Subcutaneous adipose tissue (tissue), 4 donors: ENCODE measurements around the gene USP49. TPM values are rescaled to one million over a fixed set of nuclear protein-coding genes. Genes with fewer than 3 reads are reported as not detected.

Experiments
- total RNA-seq, 4 donors: library from RNA; depleted of rRNA; stranded (reverse); fragments of >200 nt; gene quantifications; one replicate each; pipeline ENCODE4 v1.1.0, GENCODE V29; 2016
- TF ChIP-seq, protein P1 (sequence below): fragments of 450-650 bp; IDR thresholded peaks from one replicate; pipeline ENCODE4 v1.5.1; 2016; ENCODE audit warnings: low read depth, mild to moderate bottlenecking, control low read depth, antibody characterized with exemption, moderate library complexity

USP49 gene
- total RNA-seq, 4 donors from 2014 or later, result 4.1 to 7.8 (median 5.7) TPM

DNA sequence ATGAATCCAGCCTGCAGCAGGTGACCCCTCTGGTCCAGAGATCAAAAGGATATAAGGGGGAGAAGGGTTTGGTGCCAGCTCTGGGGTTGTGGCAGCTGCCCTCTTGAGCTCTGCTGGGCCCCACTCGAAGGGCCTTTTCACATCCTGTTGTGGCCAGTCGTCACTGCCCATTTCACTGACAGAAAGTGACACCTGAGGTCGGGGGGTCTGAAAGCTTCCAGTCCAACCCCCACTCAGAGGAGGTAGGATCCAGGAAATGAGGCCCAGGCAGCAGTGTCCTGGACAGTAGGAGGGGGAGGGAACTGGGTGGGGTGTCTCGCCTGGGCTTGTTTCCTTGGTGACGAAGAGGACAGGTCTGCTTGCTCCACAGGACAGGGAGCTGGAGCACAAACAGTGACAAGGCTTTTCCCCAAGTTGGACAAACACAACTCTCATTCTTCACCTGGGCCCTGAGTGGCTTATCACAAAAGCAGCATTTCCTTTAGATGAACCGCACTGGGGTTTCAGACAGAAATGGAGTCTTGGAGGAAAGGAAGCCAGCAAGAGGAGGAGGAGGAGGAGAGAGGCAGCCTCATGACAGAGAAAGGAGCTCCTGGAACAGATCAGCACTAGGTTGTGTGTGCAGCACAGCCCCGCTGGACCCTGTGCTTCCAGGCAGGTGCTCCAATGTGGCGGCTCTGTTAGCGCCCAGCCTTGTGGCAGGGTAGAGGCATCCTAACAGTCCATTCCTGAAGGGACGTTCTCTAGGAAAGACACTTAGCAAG lies 126.4 kb downstream of the USP49 start:
- TF ChIP-seq, protein P1, sequence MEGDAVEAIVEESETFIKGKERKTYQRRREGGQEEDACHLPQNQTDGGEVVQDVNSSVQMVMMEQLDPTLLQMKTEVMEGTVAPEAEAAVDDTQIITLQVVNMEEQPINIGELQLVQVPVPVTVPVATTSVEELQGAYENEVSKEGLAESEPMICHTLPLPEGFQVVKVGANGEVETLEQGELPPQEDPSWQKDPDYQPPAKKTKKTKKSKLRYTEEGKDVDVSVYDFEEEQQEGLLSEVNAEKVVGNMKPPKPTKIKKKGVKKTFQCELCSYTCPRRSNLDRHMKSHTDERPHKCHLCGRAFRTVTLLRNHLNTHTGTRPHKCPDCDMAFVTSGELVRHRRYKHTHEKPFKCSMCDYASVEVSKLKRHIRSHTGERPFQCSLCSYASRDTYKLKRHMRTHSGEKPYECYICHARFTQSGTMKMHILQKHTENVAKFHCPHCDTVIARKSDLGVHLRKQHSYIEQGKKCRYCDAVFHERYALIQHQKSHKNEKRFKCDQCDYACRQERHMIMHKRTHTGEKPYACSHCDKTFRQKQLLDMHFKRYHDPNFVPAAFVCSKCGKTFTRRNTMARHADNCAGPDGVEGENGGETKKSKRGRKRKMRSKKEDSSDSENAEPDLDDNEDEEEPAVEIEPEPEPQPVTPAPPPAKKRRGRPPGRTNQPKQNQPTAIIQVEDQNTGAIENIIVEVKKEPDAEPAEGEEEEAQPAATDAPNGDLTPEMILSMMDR, result no peak

DNA sequence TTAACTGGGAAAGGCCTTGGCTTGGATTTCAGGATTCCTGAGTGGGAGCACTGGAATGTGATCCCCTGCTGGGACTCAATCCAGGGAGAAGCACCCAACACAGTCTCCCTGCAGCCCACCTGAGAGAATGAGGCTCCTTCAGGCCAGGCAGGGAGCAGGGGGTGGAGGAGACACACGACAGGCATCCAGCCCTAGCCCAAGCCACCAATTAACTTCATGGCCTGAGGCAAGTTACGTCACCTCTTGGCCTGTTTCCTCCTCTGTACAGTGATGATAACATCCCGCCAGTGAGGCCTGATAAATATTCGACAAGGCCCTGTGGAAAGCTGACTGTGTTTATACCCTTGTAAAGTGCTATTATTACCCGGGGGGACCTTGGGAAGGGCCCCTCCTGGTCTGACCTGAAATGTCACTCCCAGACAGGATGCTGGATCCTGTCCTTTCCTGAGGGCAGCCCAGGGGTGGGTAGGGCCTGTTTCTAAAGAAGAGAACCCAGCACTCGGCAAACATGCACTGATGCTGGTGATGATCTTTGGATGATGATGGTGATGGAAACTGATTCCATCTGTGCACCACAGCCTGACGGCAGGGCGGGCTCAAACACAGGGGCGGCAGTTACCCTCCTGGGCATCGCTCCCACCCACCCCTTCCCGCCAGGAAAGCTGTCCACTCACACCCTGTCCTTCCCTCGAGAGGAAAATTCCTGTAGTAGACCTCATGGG lies 127.9 kb downstream of the USP49 start:
- TF ChIP-seq, protein P1, result no peak

DNA sequence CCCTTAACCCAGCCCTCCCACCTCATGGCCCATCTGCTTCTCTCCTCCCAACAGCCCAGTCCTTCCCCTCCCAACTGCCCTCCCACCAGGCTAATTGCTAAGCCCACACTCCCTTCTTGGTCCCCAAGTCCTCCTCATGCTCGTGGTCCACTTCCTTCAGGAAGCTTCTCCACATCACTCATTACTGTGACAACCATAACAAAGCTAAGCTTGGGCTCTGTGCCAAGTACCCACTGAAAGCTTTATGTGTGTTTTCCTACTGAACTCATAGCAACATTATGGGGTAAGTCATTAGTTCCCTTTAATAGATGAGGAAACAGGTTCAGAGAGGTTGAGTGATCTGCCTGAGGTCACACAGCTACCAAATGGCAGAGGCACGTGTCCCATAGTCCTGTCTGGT lies 131.7 kb downstream of the USP49 start:
- TF ChIP-seq, protein P1, result no peak

DNA sequence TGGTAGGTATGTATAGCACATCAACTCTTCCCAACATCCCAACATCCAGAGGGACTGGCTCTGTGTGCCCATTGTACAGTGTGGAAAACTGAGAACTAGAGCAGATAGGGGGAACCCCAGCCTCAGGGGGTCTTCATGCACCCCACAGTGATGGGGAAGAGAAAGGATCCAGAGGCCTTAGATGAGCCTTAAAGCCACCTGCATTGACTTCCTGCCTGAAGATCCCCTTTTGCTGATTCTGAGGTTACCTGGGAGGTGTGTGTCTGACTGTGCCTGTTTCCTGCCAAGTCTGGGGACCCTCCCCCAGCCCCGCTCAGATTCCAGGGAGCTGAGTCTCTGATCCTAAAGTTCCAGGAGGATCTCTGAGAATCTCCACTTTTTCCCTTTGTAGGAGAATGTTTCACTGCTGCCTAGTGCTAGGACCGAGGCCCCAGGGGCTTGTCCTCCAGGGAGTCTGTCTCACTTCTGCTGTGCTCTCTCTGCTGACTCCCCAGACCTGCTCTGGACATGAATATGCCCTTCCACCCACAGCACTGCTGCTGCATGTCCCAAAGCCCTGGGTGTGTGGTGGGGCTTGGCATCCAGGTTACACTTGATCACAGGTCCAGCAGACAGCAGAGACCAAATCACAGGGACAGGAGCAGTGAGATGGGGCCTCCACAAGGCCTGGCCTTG lies 135.1 kb downstream of the USP49 start:
- TF ChIP-seq, protein P1, result no peak

DNA sequence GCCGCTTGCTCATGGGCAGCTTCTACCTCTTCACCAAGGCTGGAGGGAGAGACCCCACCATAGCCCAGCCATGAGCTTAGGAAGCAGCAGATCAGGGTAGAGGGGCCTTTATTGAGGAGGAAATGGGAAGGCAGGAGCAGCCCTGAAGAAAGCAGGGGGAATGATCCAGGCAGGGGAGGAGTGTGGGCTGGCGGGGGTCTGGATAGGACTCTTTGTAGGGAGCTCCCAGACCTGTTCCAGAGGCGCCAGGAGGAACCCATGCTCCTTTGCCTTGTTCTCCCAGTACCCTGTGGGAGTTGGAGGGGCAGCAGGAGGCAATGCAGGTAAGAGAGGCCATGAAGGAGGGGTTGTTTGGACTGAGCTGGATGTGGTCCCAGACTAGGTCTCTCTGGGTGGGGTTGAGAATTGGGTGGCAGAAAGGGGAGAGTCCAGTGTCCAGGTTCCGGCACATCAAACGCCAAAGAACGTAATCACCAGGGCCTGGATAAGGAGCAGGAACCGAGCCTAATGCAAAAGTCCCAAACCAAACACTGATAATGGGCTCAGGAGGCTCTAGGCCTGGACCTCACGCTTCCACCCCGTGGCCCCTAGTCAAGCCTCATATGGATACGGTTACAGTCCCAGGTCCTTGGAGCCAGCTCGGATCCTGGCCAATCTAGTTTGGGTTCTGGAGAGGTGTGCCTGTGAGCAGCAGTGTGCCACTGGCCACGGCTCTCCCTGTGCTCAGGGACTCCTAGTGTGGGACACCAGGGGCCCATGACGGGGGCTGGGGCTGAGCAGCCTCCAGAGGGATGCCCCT lies 135.9 kb downstream of the USP49 start:
- TF ChIP-seq, protein P1, result no peak

DNA sequence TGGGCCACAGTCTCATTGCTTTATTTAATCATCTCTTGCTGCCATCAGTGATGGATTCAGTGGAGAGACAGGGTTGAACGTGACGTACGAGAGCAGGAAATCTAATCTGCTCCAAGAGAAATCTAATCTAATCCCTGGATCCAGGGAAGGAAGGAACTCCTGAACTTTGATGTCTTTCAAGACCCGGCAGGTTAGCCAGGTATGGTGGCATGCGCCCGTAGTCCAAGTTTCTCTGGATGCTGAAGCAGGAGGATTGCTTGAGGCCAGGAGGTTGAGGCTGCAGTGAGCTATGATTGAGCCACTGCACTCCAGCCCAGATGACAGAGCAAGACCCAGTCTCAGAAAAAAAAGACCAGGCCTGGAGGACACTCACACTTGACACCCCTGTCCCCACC lies 136.5 kb downstream of the USP49 start:
- TF ChIP-seq, protein P1, result no peak
